ENCODE measurements around the gene MAP2K1. TPM values are rescaled to one million over a fixed set of nuclear protein-coding genes. Genes with fewer than 3 reads are reported as not detected.

Gene MAP2K1
- total and polyA plus RNA-seq, 2 of the 4 experiments (the other 2 are of a cell fraction) = 34.7 to 37.8 TPM

DNA sequence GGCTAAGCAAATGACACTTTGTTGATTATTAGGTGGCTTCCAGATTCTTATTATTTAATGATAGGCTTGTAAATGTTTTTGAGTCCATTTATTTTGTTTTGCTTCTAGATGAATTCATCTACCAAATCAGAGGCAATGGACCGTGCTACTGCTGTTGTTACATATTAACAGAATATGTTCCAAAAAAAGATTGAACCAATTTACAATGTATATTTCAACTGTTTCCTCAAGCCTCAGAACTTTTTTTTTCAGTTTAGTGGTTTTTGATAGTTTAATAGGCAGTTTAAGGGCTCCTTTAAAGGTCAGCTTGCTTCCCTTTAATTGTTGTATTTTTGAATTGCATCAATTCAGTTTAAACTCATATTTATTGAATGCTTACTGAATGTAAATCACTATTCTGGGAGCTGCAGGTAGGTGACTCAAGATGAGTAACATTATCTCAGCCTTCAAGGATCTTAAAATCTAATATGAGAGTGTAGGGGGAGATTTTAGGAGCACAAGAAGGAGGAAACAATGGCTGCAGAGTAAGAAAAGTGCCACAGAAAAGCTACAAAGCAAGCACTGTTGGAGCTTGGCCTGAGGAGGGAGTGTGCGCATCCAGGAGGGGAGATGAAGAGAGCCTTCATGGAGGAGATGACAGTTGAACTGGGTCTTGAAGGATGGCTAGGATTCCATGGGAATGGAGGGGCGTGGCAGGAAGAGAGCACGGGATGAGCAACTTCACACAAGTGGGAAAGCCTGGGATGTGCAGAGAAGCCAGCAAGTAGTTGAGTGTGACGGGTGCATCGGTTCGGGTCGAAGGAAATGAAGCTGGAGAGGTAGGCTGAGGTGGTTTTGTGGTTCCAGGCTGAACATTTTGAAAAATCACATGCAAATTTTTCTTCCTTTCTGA, 14.7 kb downstream of the MAP2K1 start:
- H3K14ac ChIP-seq (replicated peaks; ENCODE audit: low read depth, low read length) = no peak overlapping the region; the same call in 1 of the 2 replicates
- DNase-seq (no peak), ATAC-seq (ENCODE audit: low read depth) (no peak)
- H3K27me3 ChIP-seq (ENCODE audit: control insufficient read depth, insufficient read depth, low read length) = no peaks in the 10 kb centered on the region
- peaks cover 13% of the 10 kb centered on the region for H3K4me1 ChIP-seq (ENCODE audit: control insufficient read depth, insufficient read depth, low read length)
- H4K5ac ChIP-seq (ENCODE audit: low read depth, low read length) = no peak overlapping the region
- H2BK15ac ChIP-seq (ENCODE audit: low read depth, low read length) = no peak overlapping the region
- 0 out of 2 replicates have a peak overlapping the region, but pooled peaks have one; percentile 51 for H2AK5ac ChIP-seq (ENCODE audit: low read depth, low read length)
- H4K20me1 ChIP-seq (ENCODE audit: insufficient read depth, low read length) = peaks cover 79% of the 10 kb centered on the region
- no peak for TF ChIP-seq POLR2A (IDR thresholded peaks at IDR 0.05; ENCODE audit: low read depth, low read length)
- TF ChIP-seq, protein P1, sequence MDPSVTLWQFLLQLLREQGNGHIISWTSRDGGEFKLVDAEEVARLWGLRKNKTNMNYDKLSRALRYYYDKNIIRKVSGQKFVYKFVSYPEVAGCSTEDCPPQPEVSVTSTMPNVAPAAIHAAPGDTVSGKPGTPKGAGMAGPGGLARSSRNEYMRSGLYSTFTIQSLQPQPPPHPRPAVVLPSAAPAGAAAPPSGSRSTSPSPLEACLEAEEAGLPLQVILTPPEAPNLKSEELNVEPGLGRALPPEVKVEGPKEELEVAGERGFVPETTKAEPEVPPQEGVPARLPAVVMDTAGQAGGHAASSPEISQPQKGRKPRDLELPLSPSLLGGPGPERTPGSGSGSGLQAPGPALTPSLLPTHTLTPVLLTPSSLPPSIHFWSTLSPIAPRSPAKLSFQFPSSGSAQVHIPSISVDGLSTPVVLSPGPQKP (IDR thresholded peaks at IDR 0.05; ENCODE audit: borderline replicate concordance, low read depth, low read length) = no peak
- no peak for TF ChIP-seq BHLHE40 (IDR thresholded peaks at IDR 0.05; ENCODE audit: low read depth, low read length)
- TF ChIP-seq MAFK (IDR thresholded peaks at IDR 0.05; ENCODE audit: low read depth, low read length) = no peak
- TF ChIP-seq RFX5 (IDR thresholded peaks at IDR 0.05; ENCODE audit: low read depth, low read length) = no peak
- TF ChIP-seq RCOR1 (IDR thresholded peaks at IDR 0.05; ENCODE audit: insufficient replicate concordance, low read length) = no peak
- TF ChIP-seq CTCF (conservative IDR thresholded peaks at IDR 0.05; ENCODE audit: low read depth, low read length) = no peak
- TF ChIP-seq FOS (IDR thresholded peaks at IDR 0.05; ENCODE audit: low read depth, low read length) = no peak
- TF ChIP-seq CHD1 (IDR thresholded peaks at IDR 0.05; ENCODE audit: low read depth, low read length) = no peak
- BruUV-seq (replicated peaks) = no TSS peak
- H3K9me3 ChIP-seq (ENCODE audit: control insufficient read depth, insufficient read depth, low read length) = no peaks in the 10 kb centered on the region
- peaks cover 2% of the 10 kb centered on the region; the same call in 1 of the 2 replicates for H3K36me3 ChIP-seq (ENCODE audit: control insufficient read depth, insufficient read depth, low read length)
- no peak overlapping the region for H3K4me3 ChIP-seq (ENCODE audit: insufficient read depth, low read depth, low read length)
- H3K4ac ChIP-seq (ENCODE audit: low read depth, low read length) = no peak overlapping the region
- no peak overlapping the region for H3K9ac ChIP-seq (ENCODE audit: low read depth, low read length)
- H3K18ac ChIP-seq (ENCODE audit: low read depth, low read length) = no peak overlapping the region
- ChIA-PET CTCF (interaction anchor here (0.6 kb wide), 1 partner anchor 544 kb away, joined by 5 read pairs; no protein-coding TSS in a partner anchor), POLR2A (ENCODE audit: unreplicated experiment) (no interaction called here)
- no peak overlapping the region for H4K91ac ChIP-seq (ENCODE audit: insufficient read depth, low read depth, low read length)
- intact Hi-C loops (cut with micrococcal nuclease) (no loop called here), in situ Hi-C loops (cut with MboI; ENCODE audit: low sequenced_read_pairs) (no loop called here), dilution Hi-C loops (cut with HindIII; ENCODE audit: low sequenced_read_pairs, unreplicated experiment) (loop anchor here (25.0 kb wide), 1 partner anchor 89 kb away; no protein-coding TSS in a partner anchor)
- H3K9me1 ChIP-seq (ENCODE audit: insufficient read depth, low read length) = peaks cover 21% of the 10 kb centered on the region
- no peak overlapping the region for H2BK20ac ChIP-seq (ENCODE audit: low read depth, low read length)
- peak overlapping the region; percentile 33 for H2AK9ac ChIP-seq (replicated peaks; ENCODE audit: low read depth, low read length, poor library complexity)
- no peak overlapping the region for H4K8ac ChIP-seq (ENCODE audit: low read depth in 2 of 2, low read length in 2 of 2)
- H3K27ac ChIP-seq (ENCODE audit: insufficient read depth, low read length) = no peak overlapping the region
- no peak overlapping the region for H3K23ac ChIP-seq (ENCODE audit: low read depth, low read length)
- H2AFZ ChIP-seq (replicated peaks; ENCODE audit: low read length, poor library complexity) = no peak overlapping the region
- H3K56ac ChIP-seq (ENCODE audit: extremely low read depth, insufficient read depth, low read length) = no peak overlapping the region
- H3K79me1 ChIP-seq (ENCODE audit: low read depth in 1 of 2, low read length in 2 of 2) = peaks cover 23 to 77% of the 10 kb centered on the region in 2 experiments
- no peak overlapping the region for H3K4me2 ChIP-seq (ENCODE audit: low read depth, low read length)
- no peak overlapping the region for H2BK120ac ChIP-seq (ENCODE audit: low read depth, low read length)
- WGBS, 2 experiments (ENCODE audit: extremely low coverage in 2 of 2, insufficient read length in 1 of 2) = 100% methylated on average over 1 of the region's 8 CpGs; no CpG with 5 or more reads in 1 of the 2 experiments
- H2BK5ac ChIP-seq (ENCODE audit: low read depth, low read length, poor library complexity, severe bottlenecking) = no peak overlapping the region

All from IMR-90 (cell line).